NCI-H2107 treated with DMSO at 0.1 percent for 48 hours (cell line): ENCODE results near the gene ATP6V1C2.
"Not testable (repeated sequence)": the region's sequence is repeated elsewhere in the genome, so short reads cannot be mapped to it uniquely, and the experiment has no call there.

Source experiments
- DNase-seq: peaks from one replicate; lab custom pipeline; 2025; ENCODE audit not compliant: unreplicated experiment; lab: John Stamatoyannopoulos, UW

The ATP6V1C2 gene

DNA sequence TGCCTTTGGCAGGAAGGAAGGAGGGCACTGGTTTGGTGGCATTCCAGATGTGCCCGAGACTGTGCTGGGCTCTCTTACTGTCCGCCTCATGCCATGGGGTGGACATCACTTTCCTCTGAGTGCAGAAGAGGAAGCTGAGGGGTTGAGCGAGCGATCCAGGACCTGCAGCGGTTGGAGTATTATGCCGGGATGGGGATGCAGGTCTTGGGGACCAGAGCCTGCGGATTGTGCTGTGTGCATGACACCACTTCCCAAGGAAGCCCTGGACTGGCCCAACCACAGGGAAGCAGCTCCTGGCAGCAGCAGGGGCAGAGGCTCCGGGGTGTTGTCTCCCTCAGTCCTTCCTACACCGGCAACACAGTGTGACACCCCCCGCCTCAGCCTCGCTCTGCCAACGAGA lies 44.5 kb downstream of the ATP6V1C2 start:
- DNase-seq: no peak

DNA sequence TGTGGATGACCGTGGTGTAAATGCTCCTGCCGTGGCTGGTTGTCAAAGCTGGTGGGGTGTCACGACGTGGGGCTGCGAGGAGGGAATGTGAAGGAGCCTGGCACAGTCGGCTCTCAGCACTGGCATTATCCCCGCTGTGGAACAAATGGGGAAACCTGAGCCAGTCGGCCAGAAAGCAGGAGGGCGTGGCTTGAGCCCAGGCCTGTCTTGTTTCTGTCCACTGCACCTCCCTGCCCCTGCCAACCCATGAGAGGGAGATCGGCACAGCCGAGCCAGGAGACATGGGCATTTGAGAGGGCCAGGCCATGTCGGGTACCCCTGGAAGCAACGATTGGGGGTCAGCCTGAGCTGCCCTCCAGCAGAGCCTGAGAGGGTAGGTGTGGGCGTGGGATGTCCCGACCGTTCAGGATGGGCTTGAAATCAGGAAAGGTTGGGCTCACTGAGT lies 46.7 kb downstream of the ATP6V1C2 start:
- DNase-seq: peak; percentile 18

DNA sequence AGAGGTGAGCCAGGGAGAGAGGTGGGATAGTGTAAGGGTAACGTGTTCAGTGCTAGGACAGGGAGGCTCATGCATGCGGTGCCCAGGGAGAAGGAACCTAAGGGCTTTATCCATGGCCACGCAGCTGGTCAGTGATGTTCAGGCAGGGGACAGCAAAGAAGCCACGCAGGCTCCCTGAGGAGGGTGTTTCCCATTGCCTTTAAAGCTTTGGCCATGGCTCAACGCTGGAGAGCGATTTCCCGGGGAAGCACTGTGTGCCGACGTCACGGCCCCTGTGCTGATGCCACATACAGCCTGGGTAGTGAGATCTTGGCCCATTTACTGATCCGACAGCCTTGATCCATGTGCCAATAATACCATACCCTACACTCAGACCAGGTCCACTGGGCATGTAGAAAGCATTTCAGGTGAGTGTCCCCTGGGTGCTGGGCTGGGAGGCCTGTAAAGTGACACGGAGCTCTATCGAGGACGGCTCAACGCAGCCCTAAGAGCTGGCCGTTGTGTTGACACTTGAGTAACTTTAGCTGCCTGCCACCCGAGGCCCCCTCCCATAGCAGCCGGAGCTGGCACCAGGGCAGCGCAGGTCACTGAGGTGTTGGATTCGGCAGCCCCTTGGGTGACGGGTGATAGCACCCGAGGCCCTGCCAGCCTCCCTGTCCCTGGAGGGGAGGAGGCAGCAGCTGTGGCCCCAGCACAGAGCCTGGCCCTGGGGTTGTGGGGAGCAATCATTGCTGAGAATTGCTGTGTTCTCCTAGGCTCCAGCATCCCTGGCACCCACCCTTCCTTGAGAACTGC lies 49.7 kb downstream of the ATP6V1C2 start:
- DNase-seq: no peak

DNA sequence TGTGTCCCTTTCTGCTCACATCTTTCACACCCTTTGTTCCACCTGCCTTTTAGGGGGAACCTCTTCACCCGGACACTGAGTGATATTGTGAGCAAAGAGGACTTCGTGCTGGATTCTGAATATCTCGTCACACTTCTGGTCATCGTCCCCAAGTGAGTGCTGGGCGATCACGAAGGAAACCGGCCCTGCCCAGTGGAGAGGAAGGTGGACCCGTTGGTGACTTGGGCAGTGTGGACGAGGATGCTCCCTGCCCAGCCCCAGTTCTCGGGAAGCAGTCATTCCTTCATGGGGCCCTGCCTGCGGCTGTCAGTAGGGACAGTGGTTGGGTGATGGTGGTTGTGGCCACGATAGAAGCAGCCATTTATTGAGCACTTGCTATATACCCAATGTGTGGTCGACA lies 50.4 kb downstream of the ATP6V1C2 start:
- DNase-seq: no peak

DNA sequence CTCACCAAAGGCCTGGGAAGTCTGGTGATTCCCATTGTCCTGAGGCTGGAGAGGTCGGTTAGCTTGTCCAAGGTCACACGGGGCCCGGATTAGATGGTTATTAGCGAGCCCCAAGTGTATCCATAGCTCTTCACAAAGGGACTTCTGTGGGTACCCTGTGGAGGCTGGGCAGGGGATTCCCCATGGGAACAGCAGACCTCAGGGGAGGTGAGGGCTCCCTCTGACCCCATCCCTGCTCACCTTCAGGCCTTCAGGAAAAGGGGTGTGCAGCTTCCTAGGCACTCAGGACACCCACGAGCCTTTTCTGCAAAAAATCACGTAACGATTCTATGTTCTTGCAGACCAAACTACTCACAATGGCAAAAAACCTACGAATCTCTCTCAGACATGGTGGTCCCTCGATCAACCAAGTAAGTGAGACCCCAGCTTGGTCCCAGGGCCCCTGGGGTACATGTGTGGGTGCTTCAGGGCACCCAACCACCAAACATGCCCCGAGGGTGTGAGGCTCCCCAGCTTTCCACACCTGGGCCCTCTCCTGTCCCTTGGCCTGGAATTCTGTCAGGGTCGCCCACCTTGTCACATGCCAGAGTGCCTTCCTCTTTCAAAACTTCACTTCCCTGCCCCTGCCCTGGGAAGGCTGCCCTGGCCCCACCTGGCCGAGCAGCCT lies 50.9 kb downstream of the ATP6V1C2 start:
- DNase-seq: no peak

DNA sequence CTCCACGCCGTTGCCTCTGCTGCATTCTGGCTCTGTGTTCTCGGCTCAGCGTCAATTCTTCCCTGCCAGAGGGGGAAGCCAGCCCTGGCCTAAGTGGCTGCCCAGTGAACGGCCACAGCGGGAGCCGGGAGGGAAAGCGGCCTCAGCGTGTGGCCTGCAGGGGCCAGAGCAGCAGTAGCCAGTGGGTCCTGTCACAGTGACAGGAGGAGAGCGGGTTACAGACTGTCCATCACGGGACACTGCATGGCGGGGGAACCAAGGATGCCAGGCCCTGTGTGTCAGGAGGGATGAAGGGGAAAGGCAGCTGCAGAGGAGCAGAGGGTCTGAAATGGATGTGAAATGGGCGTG lies 51.4 kb downstream of the ATP6V1C2 start:
- no peak for DNase-seq

DNA sequence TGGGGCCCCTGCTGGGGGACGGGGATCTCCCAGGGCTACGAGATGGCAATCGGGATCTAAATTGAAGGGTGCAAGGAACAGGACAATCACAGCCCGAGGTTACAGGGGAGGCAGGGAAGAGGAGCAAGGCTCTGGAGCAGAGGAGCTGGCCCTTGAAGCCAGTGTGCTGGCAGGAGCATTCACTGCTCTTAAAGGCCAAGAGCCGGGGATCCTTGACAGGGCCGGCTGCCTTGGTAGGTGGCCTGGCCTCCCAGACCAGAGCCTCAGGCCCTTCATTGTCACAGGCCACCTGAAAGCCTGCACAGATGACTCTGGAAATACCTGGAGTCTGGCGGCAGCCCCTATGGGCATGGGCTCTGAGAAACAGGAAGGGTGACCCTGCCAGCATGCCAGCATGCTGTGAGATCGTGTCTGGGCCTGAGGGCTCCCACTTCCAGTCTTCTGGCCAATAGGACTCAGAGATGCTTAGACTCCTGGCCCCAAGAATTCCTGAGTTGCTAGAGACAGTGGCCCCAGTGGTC lies 52.5 kb downstream of the ATP6V1C2 start:
- DNase-seq: no peak

DNA sequence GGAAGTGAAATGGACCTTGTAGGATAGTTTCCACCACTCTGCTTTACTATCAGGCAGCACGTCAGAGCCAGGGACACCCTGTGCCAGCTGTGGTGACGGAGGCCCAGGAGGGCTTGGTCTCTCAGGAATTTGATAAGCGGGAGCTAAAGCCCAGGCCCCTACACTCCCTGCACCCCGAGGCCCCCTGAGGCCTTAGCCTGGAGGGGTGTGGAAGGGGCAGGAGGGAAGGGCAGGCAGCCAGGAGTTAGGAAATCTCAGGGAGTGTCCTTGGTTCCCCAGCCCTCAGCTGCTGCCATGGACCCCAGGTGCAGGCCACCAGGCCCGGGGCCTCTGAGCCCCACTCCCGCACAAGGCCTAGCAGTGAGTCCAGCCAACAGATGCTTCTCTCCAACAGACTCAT lies 53.0 kb downstream of the ATP6V1C2 start:
- DNase-seq: no peak

DNA sequence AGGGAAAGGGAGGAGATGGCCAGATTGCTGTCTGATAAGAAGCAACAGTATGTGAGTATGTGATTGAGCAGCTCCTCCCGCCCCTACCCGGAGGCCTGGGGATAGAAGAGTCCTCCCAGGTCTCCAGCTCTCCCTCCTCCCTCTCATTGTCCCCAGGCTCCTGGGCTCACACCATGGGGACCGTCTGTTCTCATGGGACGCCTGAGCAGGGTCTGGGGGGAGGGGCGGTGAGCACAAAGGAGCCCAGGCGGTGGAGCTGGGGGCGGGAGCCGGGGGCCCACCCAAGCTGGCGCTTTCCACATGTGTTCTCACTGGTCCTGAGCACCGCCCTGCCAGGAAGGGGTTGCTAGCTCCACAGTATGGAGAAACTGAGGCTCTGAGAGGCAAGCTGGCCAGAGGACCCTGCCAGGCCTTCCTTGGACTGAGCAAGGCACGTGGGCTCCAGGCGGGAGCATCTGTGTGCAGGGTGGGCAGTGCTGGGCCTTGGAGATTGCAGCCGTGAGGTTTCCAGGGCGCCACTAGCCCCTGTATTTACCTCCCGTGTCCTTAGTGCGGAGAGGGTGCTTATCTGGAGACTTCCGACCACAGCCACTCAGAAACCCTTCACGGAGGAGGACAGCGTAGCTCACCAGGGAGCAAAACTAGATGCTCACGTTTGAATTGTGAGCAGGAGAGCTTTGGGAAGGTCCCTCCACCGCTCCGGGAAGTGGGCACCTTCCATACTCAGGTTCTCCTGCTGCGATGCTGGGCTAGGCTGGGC lies 53.8 kb downstream of the ATP6V1C2 start:
- no peak for DNase-seq

DNA sequence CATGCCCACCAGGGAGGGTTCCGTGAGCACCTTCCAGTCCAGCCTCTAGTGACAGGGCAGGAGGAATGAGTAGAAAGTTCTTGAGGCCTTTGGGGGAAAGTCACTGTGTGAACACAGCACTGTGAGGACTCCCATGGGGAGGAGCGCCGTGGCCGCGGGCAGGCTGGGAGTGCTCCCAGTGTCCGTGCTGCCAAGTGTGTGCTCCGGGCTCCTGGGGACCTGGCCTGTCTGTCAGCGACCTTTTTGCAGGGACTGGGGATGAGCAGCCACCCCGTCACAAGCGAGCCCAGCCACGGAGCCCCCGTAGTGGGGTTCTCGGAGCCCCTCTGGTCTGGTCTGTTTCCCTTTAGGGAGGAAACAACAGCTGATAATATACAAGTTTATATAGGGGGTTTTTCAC lies 54.4 kb downstream of the ATP6V1C2 start:
- no peak for DNase-seq

DNA sequence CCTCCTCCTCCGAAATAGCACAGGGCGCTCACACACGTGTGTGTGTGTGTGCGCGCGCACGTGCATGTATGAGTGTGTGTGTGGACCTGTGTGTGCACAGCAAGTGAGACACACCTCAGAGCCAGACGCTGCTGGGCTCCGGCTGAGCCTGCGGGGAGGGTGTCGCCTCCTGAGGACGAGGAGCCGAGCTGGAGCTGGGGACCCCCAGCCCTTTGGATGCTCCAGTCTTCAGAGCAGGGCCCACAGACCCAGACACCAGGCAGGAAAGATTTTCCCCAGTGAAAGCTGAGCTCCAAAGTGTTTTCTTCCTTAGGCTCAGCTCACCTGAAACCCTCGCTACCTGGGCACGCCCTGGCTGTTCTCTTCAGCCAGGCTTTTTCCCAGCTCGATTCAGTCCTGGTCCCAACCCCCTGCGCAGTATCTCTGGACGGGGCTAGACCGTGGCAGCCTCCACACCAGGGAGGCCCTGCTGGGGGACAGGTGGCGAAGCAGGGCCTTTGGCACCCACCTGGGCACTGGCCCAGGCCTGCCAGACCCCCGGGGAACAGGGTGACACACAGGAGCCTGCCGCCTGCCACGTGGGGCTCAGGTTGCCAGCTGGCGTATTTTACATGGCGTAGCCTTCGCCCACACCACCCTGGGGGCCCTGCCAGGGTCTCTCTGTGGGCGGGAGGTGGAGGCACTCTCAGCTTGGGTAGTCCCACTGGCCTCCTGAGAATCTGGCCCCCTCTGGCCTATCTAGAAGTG lies 55.0 kb downstream of the ATP6V1C2 start:
- no peak for DNase-seq

DNA sequence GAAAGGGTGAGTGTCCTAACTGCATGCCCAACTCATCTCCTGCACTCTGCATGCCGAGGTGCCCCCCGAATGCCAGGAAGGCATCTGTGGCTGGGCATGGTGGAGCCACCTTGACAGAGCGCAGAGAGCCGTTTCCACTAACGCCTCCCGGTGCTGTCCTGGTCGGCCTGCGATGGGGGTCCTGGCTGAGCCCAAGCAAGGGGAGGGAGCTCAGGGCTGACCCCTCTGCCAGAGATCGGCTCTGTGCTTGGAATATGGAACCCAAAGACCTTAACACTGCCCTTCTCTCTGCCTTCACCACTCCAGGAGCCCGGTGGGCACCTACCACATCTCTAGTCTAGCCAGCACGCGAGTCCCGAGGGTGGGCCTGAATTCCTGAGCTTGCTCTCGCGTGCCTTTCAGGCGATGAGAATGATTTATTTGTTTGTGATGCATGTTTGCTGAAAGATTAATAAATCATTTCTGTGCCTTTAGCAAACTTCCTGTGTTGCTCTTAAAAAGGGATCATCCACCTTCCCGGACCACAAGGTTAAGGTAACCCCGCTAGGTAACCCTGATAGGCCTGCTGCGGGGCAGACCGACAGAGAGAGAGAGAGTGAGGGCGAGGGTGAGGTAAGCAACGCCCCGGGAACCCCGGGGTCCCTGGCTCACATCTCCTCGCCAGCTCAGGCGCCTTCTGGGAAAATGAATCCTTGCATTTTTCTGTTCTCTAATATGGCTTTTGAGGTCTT lies 55.8 kb downstream of the ATP6V1C2 start:
- no peak for DNase-seq

DNA sequence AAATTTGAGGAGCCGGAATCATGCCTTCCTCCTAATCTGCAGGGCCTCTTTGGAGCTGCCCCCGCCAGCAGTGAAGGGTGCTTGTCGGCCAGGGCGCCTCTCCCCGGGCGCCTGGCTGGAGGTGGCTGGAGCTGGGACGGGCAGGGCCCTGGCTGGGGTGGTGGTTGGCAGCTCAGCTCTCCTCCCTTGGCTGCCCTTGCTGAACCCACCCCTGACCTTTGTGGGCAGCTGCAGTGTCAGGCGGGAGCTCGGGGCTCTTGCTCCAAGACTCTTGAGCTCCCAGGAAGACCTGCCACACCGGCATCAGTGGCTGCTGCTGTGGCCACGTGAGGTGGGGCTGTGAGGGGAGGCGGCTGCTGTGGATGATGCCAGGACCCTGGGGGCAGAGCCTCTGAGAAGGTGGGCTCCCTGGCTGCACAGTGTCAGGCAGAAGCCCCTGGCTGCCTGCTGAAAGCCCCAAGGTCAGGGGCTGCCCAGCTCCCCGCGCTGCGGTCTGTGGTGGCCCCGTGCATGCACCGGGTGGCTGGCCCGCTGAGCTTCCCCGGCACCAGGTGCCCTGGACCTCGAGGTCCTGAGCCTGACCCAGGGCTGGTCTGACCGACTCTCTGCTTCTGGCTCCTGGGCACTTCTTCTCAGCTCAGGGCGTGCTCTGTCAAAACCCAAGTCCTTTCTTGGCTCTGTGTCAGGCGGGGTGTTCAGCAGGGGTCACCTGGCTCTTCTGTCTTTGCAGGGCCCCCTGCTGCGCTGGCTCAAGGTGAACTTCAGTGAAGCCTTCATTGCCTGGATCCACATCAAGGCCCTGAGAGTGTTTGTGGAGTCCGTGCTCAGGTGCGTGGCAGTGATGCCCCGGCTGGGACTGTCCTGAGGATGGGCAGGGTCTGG lies 56.7 kb downstream of the ATP6V1C2 start:
- DNase-seq: no peak

DNA sequence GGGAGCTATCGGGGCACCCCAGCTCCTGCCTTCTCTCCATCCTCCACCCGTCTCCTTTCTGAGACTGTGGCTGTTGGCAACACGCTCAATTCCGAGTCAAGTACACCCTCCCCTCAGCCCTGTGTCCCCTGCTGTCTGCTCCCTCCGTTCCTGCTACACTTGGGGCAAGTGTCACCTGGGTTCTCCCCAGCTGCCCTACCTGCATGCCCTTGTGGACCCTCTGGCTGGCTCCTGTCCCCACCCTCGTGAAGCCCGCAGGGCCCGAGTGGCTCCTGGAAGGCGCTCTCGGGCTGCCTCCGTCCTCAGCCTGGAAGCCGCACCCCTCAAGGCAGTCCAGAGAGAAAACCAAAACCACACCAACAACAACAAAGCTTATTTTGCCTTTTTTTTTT lies 57.3 kb downstream of the ATP6V1C2 start:
- no peak for DNase-seq

DNA sequence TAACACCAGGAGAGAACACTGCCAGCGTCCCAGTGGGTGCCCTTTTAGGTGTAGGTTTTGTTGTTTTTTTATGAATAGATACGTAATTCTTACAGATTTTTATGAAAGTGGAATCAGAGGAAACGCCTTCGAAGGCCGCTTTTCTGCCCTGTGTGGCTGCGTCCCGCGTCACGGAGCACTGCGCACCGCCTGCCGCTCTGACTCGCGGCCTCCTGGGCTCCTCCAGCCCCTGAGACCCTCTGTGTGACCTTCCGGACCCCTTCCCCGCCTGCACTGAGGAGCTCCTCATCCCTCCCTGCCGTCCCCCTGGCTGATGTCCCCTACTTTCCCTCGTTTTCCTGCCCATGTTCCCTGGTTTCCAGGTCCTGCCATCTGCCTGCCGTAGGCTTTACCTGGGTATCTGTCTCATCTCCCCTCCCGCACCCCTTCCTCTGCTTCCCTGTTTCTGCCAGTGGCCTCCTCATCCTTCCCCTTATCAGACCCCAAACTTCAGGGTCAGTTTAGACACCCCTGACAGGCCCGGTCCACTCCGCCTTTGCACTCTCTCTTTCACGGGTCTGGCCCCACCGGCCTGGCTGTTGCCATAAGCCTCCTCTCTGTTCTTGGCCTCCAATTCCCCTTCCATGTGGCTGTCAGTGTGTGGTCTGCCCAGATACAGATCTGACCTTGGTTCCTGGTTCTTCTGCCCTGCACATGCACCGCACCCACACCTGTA lies 58.5 kb downstream of the ATP6V1C2 start:
- DNase-seq: no peak

DNA sequence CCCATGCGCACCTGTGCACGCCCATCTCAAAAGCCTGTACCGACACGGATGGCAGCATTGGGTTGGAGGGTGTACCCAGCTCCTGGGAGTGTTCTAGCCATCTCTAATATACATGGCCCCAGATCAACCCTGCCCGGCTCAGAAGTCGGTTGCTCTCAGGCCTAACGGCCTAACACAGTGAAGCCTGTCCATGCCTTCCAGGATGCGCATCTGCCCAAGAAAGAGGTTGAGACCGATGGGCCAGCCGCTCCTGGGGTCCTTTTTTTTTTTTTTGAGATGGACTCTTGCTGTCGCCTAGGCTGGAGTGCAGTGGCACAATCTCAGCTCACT lies 59.0 kb downstream of the ATP6V1C2 start:
- no peak for DNase-seq

DNA sequence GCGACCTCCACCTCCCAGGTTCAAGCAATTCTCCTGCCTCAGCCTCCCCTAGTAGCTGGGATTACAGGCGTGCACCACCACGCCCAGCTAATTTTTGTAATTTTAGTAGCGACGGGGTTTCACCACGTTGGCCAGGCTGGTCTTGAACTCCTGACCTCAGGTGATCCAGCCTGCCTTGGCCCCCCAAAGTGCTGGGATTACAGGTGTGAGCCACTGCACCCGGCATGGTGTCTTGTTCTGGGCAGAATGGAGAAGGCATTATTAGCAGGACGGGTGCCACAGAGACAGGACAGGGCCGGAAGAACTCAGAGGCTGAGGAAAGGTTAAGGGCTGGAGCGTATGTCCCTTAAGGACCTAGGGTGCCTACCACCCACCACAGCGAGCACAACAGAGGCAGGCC lies 59.4 kb downstream of the ATP6V1C2 start:
- DNase-seq: not testable (repeated sequence)

DNA sequence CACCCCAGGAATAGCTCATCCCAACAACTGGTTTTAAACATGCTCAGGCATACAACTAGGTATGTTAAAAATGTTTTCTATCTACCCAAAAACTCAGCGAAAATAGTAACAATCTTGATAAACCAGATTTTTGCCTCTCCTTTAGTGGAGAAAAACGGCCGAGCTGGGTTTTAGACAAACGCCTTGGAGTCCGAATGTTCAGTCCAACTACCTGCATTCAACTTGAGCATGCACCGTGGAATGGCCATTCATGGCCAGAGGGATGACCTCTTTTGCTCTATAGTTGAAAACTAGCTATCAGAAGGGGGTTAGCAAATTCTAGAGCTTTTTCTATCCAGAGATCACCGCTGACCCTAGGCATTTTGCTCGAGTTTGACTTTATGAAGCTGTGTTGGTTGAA lies 60.3 kb downstream of the ATP6V1C2 start:
- DNase-seq: no peak

DNA sequence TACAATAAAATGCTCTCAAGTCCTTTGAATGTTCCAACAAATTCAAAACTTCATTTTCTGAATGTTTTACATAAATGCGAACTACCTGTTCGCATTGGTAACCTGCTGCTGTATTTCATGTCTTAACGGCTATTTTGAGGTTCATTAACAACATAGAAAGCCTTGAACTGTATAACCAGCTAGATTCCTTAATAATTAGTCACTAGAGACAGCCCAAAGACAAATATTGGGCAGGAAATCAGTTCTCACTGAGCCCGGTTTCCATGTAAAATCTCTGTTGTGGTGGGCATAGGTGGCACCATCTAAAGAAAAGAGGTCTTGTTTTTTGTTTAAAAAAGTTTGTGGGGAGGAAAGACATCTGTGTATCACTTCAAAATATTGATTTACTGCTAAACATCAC lies 62.0 kb downstream of the ATP6V1C2 start:
- DNase-seq: no peak
